Loucy (cell line): Measurements from ENCODE around the gene ADAMTS2.

Experiments used
- H2AFZ ChIP-seq: fragments of 200-600 bp; sonication (generic); 2 replicates; pipeline ENCODE4 v1.6.0; 2016; ENCODE audit warnings: antibody characterized with exemption, mild to moderate bottlenecking, low read length, moderate library complexity
- H3F3A ChIP-seq: fragments of 200-600 bp; 2 replicates; pipeline ENCODE4 v1.6.0; 2016; ENCODE audit warnings: antibody characterized with exemption, low read depth, mild to moderate bottlenecking
- H3K27me3 ChIP-seq: fragments of 200-600 bp; sonication (generic); 2 replicates; pipeline ENCODE4 v1.6.1; 2014; ENCODE audit warnings: low read length, mild to moderate bottlenecking; ENCODE audit not compliant: insufficient read depth, poor library complexity, severe bottlenecking
- H3K36me3 ChIP-seq: fragments of 200-600 bp; sonication (generic); 2 replicates; pipeline ENCODE4 v1.6.1; 2016; ENCODE audit warnings: low read length; ENCODE audit not compliant: insufficient read depth
- H3K4me1 ChIP-seq: fragments of 200-600 bp; sonication (generic); 2 replicates; pipeline ENCODE4 v1.5.1; 2014; ENCODE audit warnings: low read length, mild to moderate bottlenecking; ENCODE audit not compliant: insufficient read depth, poor library complexity, severe bottlenecking
- H3K4me2 ChIP-seq: fragments of 200-600 bp; sonication (generic); 2 replicates; pipeline ENCODE4 v1.6.0; 2014; ENCODE audit warnings: antibody characterized with exemption, low read length, low read depth, mild to moderate bottlenecking; ENCODE audit not compliant: poor library complexity, severe bottlenecking
- H3K4me3 ChIP-seq: fragments of 200-600 bp; sonication (generic); 2 replicates; pipeline ENCODE4 v1.5.1; 2014; ENCODE audit warnings: low read length, mild to moderate bottlenecking, mixed read lengths; ENCODE audit not compliant: poor library complexity, severe bottlenecking
- H3K79me2 ChIP-seq: fragments of 200-600 bp; sonication (generic); 2 replicates; pipeline ENCODE4 v1.6.1; 2014; ENCODE audit warnings: low read length; ENCODE audit not compliant: insufficient read depth
- H3K9ac ChIP-seq: fragments of 200-600 bp; sonication (generic); 2 replicates; pipeline ENCODE4 v1.6.0; 2014; ENCODE audit warnings: mild to moderate bottlenecking, low read depth, low read length, moderate library complexity; ENCODE audit not compliant: poor library complexity, severe bottlenecking
- H3K9me2 ChIP-seq: fragments of 200-600 bp; sonication (generic); replicated peaks from 2 replicates; pipeline ENCODE4 v1.6.1; 2016; ENCODE audit warnings: low read depth, low read length, mixed read lengths
- H3K9me3 ChIP-seq: fragments of 200-600 bp; sonication (generic); 2 replicates; pipeline ENCODE4 v1.6.1; 2014; ENCODE audit warnings: mild to moderate bottlenecking, antibody characterized with exemption, low read length, low read depth; ENCODE audit not compliant: insufficient read depth
- H4K20me1 ChIP-seq: fragments of 200-600 bp; sonication (generic); 2 replicates; pipeline ENCODE4 v1.6.0; 2014; ENCODE audit warnings: antibody characterized with exemption, low read length, mild to moderate bottlenecking; ENCODE audit not compliant: insufficient read depth, poor library complexity, severe bottlenecking
- CTCF ChIP-seq: fragments of 200-600 bp; sonication (generic); conservative IDR thresholded peaks from 2 replicates; pipeline ENCODE4 v1.5.1; 2014; ENCODE audit warnings: mild to moderate bottlenecking, antibody characterized with exemption, low read length
- EZH2phosphoT487 ChIP-seq: fragments of 200-600 bp; IDR thresholded peaks from 2 replicates; pipeline ENCODE4 v1.6.1; 2018; ENCODE audit warnings: antibody characterized with exemption, mild to moderate bottlenecking, moderate library complexity, borderline replicate concordance

Gene ADAMTS2

DNA sequence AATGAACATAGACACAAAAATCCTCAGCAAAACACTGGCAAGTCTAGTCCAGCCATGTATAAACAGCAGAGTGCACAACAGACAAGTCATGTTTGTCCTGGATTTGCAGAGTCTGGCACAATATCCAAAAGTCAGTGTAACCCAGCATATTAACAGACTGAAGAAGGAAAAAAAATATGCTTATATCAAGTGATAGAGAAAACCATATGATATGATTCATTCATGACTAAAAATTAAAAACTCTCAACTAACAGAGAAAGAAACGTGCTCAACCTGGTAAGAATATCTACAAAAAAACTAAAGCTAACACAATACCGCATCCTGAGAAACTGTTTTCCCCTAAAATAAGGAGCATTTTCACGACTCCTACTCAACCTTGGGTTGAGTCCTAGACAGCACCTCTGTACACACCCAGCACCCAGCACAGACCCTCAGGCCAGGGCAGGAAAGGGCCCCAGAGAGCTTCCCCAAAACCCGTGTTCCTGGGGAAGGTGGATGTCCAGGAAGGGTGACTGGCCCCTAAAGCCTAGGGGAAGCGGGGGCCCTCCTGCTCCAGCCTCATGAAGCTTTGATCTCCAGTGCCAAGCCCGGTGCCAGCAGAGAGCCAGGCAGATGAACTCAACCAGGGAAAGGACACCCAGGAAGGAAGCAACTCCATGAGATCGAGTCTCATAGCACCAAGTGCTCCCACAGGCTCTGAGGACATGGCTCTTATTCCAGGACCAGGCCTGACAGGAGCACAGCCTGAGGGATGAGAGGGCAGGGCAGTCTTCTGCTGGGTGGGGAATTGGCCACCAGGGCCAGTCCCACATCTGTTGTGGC lies 38.9 kb downstream of the ADAMTS2 start:
- no peaks in the 10 kb centered on the region for H4K20me1 ChIP-seq
- H3K27me3 ChIP-seq = no peaks in the 10 kb centered on the region
- H3F3A ChIP-seq = no peaks in the 10 kb centered on the region
- no peaks in the 10 kb centered on the region for H3K36me3 ChIP-seq
- H2AFZ ChIP-seq = no peak overlapping the region
- no peak overlapping the region for H3K4me2 ChIP-seq
- TF ChIP-seq EZH2phosphoT487 (no peak), CTCF (no peak)
- H3K9me2 ChIP-seq = no peaks in the 10 kb centered on the region
- no peaks in the 10 kb centered on the region for H3K79me2 ChIP-seq
- H3K9ac ChIP-seq = no peak overlapping the region
- no peak overlapping the region for H3K4me3 ChIP-seq
- no peaks in the 10 kb centered on the region for H3K4me1 ChIP-seq
- no peaks in the 10 kb centered on the region for H3K9me3 ChIP-seq

- Histone ChIP-seq H3K9ac (no peak overlapping the region), H2AFZ (no peak overlapping the region), H3K9me2 (no peaks in the 10 kb centered on the region), H3K9me3 (no peaks in the 10 kb centered on the region), H3K4me2 (no peak overlapping the region), H4K20me1 (no peaks in the 10 kb centered on the region), H3K4me1 (no peaks in the 10 kb centered on the region), H3F3A (no peaks in the 10 kb centered on the region), H3K79me2 (no peaks in the 10 kb centered on the region), H3K4me3 (no peak overlapping the region), H3K36me3 (no peaks in the 10 kb centered on the region), H3K27me3 (no peaks in the 10 kb centered on the region)
- no peak for TF ChIP-seq CTCF
- no peak for TF ChIP-seq EZH2phosphoT487
Observed at GRCh38 chr5:179304871-179305270, 40.4 kb downstream of the ADAMTS2 start.

GRCh38 chr5:179304466-179304865 lies 40.8 kb downstream of the ADAMTS2 start:
- Histone ChIP-seq H3F3A (no peaks in the 10 kb centered on the region), H2AFZ (no peak overlapping the region), H3K4me2 (no peak overlapping the region), H4K20me1 (no peaks in the 10 kb centered on the region), H3K36me3 (no peaks in the 10 kb centered on the region), H3K9ac (no peak overlapping the region), H3K79me2 (no peaks in the 10 kb centered on the region), H3K27me3 (no peaks in the 10 kb centered on the region), H3K9me2 (no peaks in the 10 kb centered on the region), H3K4me3 (no peak overlapping the region), H3K4me1 (no peaks in the 10 kb centered on the region), H3K9me3 (no peaks in the 10 kb centered on the region)
- TF ChIP-seq EZH2phosphoT487 = no peak
